GM23248 (cell line): ENCODE measurements around the gene UQCRH. TPM values are rescaled to one million over a fixed set of nuclear protein-coding genes. Genes with fewer than 3 reads are reported as not detected.

Experiments
- DNase-seq: peaks from one replicate; pipeline ENCODE4 v3.0.0-alpha.2; 2015
- H2AFZ ChIP-seq: fragments of 200-600 bp; sonication (generic); 2 replicates; pipeline ENCODE4 v1.6.1; 2016; ENCODE audit warnings: antibody characterized with exemption
- H3F3A ChIP-seq: fragments of 200-600 bp; sonication (generic); 2 replicates; pipeline ENCODE4 v1.6.1; 2016; ENCODE audit warnings: mild to moderate bottlenecking, antibody characterized with exemption, mixed run types; ENCODE audit not compliant: insufficient read depth
- H3K27ac ChIP-seq: fragments of 200-600 bp; sonication (generic); 2 replicates; pipeline ENCODE4 v1.5.1; 2016; ENCODE audit warnings: mild to moderate bottlenecking
- H3K27me3 ChIP-seq: fragments of 200-600 bp; sonication (generic); replicated peaks from 2 replicates; pipeline ENCODE4 v1.6.1; 2016; ENCODE audit warnings: mild to moderate bottlenecking; ENCODE audit not compliant: insufficient read depth
- H3K36me3 ChIP-seq: fragments of 200-600 bp; sonication (generic); 2 replicates; pipeline ENCODE4 v1.6.1; 2016; ENCODE audit warnings: low read depth, mild to moderate bottlenecking
- H3K4me1 ChIP-seq: fragments of 200-600 bp; sonication (generic); 2 replicates; pipeline ENCODE4 v1.6.1; 2016; ENCODE audit warnings: mild to moderate bottlenecking; ENCODE audit not compliant: insufficient read depth
- H3K4me2 ChIP-seq: fragments of 200-600 bp; sonication (generic); one replicate; pipeline ENCODE4 v1.6.1; 2016; ENCODE audit warnings: mild to moderate bottlenecking; ENCODE audit not compliant: unreplicated experiment
- H3K4me3 ChIP-seq: fragments of 200-600 bp; sonication (generic); 2 replicates; pipeline ENCODE4 v1.5.1; 2016; ENCODE audit warnings: mild to moderate bottlenecking
- H3K79me2 ChIP-seq: fragments of 200-600 bp; sonication (generic); 2 replicates; pipeline ENCODE4 v1.6.1; 2016; ENCODE audit warnings: mild to moderate bottlenecking; ENCODE audit not compliant: insufficient read depth
- H3K9ac ChIP-seq: fragments of 200-600 bp; sonication (generic); 2 replicates; pipeline ENCODE4 v1.6.1; 2016; ENCODE audit warnings: mild to moderate bottlenecking
- H3K9me2 ChIP-seq: fragments of 200-600 bp; sonication (generic); 2 replicates; pipeline ENCODE4 v1.6.1; 2016; ENCODE audit warnings: mixed run types, mild to moderate bottlenecking, moderate library complexity; ENCODE audit not compliant: insufficient read depth
- H3K9me3 ChIP-seq: fragments of 200-600 bp; sonication (generic); one replicate; pipeline ENCODE4 v1.6.1; 2017; ENCODE audit warnings: low read depth
- H4K20me1 ChIP-seq: fragments of 200-600 bp; sonication (generic); 2 replicates; pipeline ENCODE4 v1.6.0; 2016; ENCODE audit not compliant: insufficient read depth
- EZH2 ChIP-seq: fragments of 200-600 bp; sonication (generic); IDR thresholded peaks from 2 replicates; pipeline ENCODE4 v1.6.1; 2018; ENCODE audit warnings: antibody characterized with exemption, mild to moderate bottlenecking; ENCODE audit not compliant: insufficient read depth, poor library complexity, severe bottlenecking
- EZH2phosphoT487 ChIP-seq: fragments of 200-600 bp; sonication (generic); IDR thresholded peaks from 2 replicates; pipeline ENCODE4 v1.6.1; 2018; ENCODE audit warnings: antibody characterized with exemption, moderate library complexity, mild to moderate bottlenecking, low read depth; ENCODE audit not compliant: insufficient read depth
- WGBS, 2 experiments: methylation state at CpG; one replicate each; pipeline ENCODE4 v1.1.6; 2015 to 2017; ENCODE audit warnings: low lambda C conversion rate in 2 of 2, low coverage in 1 of 2; ENCODE audit errors: missing lambda C conversion rate in 2 of 2; 5-methylcytosine and 5-hydroxymethylcytosine counted together
- in situ Hi-C: fragments of 300-500 bp; cut with MboI; formaldehyde crosslinking; loops from 2 replicates; pipeline ENCODE4 v1.15.0; 2020
- polyA plus RNA-seq: library from polyadenylated mRNA; unstranded; fragments of >200 nt; fragmentation: Nextera tagmentation; extraction: Ambion mirVana; gene quantifications from 2 replicates; pipeline ENCODE4 v1.2.1, GENCODE V29; 2016
- total RNA-seq: library from RNA; depleted of rRNA; stranded (reverse); fragments of >200 nt; shearing (Covaris generic); gene quantifications from 2 replicates; pipeline ENCODE4 v1.2.3, GENCODE V29; 2014

UQCRH gene
- total and polyA plus RNA-seq, 2 experiments from 2014 or later: 237 to 334 TPM

- H3K36me3 ChIP-seq: peaks cover 23% of the 10 kb centered on the region
- H2AFZ ChIP-seq: peak overlapping the region; percentile 76; the same call in 1 of the 2 replicates
Measured at GRCh38 chr1:46300673-46301405, 2.7 kb upstream of the UQCRH start.

DNA sequence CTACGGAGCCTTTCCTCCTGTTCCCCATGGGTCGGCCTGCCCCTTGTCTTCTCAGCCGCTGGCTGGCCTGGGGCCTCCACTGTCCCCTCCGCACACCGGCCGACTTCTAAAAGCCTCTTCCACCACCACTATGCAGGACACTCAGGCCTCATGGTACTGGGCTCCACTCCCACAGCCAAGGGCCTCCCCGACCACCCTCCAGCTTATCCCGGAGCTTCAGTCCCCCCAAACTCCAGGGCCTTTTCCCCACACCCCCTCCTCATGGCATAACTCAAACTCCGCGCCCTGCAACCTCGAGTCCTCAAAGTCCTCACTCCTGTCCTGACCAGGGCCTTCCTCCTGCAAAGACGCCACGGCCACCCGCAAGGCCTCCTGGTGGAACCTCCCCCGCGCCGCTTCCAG is 2.1 kb upstream of the UQCRH start:
- no peaks in the 10 kb centered on the region for H3K9me2 ChIP-seq
- peak overlapping the region; percentile 100 for H3K9ac ChIP-seq
- 2 to 3% methylated on average over 7 to 17 of the region's 17 CpGs for WGBS, 2 experiments
- peak overlapping the region; percentile 76; the same call in 1 of the 2 replicates for H2AFZ ChIP-seq
- in situ Hi-C loops: no loop called here
- H3K4me3 ChIP-seq: peak overlapping the region; percentile 98
- peaks cover 17% of the 10 kb centered on the region for H3K36me3 ChIP-seq
- H3K4me1 ChIP-seq: peaks cover 19% of the 10 kb centered on the region
- H3K79me2 ChIP-seq: peaks cover 97% of the 10 kb centered on the region
- H3K27ac ChIP-seq: peak overlapping the region; percentile 97
- H3K27me3 ChIP-seq: no peaks in the 10 kb centered on the region
- H3F3A ChIP-seq: peaks cover 32% of the 10 kb centered on the region; the same call in 1 of the 2 replicates
- H3K4me2 ChIP-seq: peak overlapping the region; percentile 94
- H4K20me1 ChIP-seq: no peaks in the 10 kb centered on the region; the same call in 1 of the 2 replicates
- no peak for DNase-seq
- H3K9me3 ChIP-seq: no peaks in the 10 kb centered on the region
- TF ChIP-seq EZH2 (no peak), EZH2phosphoT487 (no peak)

More at GRCh38 chr1:46300673-46301405, 2.7 kb upstream of the UQCRH start:
- H3K9me2 ChIP-seq: no peaks in the 10 kb centered on the region
- no peaks in the 10 kb centered on the region for H3K9me3 ChIP-seq
- peak overlapping the region; percentile 94 for H3K4me2 ChIP-seq
- H4K20me1 ChIP-seq: no peaks in the 10 kb centered on the region; the same call in 1 of the 2 replicates
- peak; percentile 60 for DNase-seq
- H3K9ac ChIP-seq: peak overlapping the region; percentile 100
- peaks cover 97% of the 10 kb centered on the region for H3K79me2 ChIP-seq
- H3K27me3 ChIP-seq: no peaks in the 10 kb centered on the region
- peak overlapping the region; percentile 98 for H3K4me3 ChIP-seq
- peak overlapping the region; percentile 97 for H3K27ac ChIP-seq
- WGBS, 2 experiments: 20 to 28% methylated on average over 6 of the region's 6 CpGs
- H3K4me1 ChIP-seq: peaks cover 19% of the 10 kb centered on the region
- TF ChIP-seq EZH2 (no peak), EZH2phosphoT487 (no peak)
- in situ Hi-C loops: no loop called here
- peaks cover 32% of the 10 kb centered on the region; the same call in 1 of the 2 replicates for H3F3A ChIP-seq

DNA sequence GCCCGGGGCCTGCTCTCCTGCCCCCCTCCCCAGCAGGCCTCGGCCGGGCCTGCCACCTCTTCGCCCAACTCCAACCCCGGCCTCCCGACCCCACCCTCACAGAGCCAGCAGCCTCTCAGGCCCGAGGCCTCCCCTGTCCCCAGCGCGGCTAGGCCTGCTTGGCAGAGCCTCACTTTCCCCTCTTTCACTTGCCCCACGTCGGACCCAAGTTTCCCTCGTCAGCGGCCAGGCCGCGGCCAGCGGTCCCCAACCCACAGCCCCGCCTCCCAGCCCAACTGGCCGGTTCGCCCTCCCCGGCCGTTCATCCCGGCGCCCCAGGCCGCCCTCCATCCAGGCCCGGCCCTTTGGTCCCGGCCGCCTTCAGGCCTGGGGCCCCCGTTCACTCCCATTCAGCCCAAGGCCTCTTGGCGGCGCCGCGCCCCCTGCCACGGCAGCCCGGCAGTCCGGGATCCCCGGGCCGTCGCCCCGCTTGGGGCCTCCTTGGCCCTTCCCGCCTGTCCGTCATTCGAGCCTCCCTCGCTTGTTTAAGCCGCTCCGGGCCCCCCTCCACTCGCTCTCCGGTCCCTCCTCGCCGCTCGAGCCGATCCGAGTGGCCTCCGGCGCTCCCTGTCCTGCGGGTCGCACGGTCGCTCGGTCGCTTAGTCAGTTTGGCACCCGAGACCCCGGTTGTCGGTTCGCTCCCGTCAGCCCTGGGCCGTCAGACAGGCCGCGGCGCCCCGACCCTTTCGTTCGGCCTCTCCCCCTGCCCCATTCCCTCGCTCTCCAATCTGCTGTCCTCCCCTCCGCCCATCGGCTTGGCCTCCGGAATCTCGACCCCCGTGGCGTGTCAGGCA is 1.5 kb upstream of the UQCRH start:
- in situ Hi-C loops: no loop called here
- peak overlapping the region; percentile 97 for H3K27ac ChIP-seq
- no peaks in the 10 kb centered on the region for H3K27me3 ChIP-seq
- TF ChIP-seq EZH2: no peak
- TF ChIP-seq EZH2phosphoT487: no peak
- DNase-seq: peak; percentile 75
- 0 to 1% methylated on average over 52 to 79 of the region's 79 CpGs for WGBS, 2 experiments
- H3K36me3 ChIP-seq: peaks cover 11% of the 10 kb centered on the region
- H3K9me3 ChIP-seq: no peaks in the 10 kb centered on the region
- H4K20me1 ChIP-seq: no peaks in the 10 kb centered on the region; the same call in 1 of the 2 replicates
- peak overlapping the region; percentile 94 for H3K4me2 ChIP-seq
- peaks cover 97% of the 10 kb centered on the region for H3K79me2 ChIP-seq
- H3K4me3 ChIP-seq: peak overlapping the region; percentile 98
- no peaks in the 10 kb centered on the region for H3K9me2 ChIP-seq
- H2AFZ ChIP-seq: peak overlapping the region; percentile 76
- H3K4me1 ChIP-seq: peaks cover 19% of the 10 kb centered on the region
- H3K9ac ChIP-seq: peak overlapping the region; percentile 100
- peaks cover 32% of the 10 kb centered on the region; the same call in 1 of the 2 replicates for H3F3A ChIP-seq

DNA sequence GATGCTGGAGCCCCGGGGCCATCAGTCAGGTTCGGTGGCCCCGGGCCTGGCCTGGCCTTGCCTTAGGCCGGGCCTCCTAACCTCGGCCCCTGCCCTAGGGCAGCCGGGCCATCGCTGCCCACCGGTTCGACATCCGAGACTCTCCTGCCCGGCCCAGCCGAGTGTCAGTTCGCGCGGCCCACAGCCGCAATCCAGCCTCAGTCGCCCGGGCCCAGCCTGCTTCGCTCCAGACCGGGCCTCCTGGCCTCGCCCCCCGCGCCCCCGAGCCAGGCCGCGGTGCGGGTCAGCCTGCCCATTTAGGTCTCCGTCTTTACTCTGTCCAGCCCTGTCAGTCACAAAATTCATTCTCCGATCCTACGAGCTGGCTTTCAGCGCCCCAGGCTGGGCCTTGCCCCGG is 859 bp upstream of the UQCRH start:
- Histone ChIP-seq H3K4me2 (peak overlapping the region; percentile 94), H4K20me1 (no peaks in the 10 kb centered on the region; the same call in 1 of the 2 replicates), H3F3A (peaks cover 32% of the 10 kb centered on the region; the same call in 1 of the 2 replicates), H3K9me3 (no peaks in the 10 kb centered on the region), H3K27ac (peak overlapping the region; percentile 97), H2AFZ (peak overlapping the region; percentile 76), H3K4me1 (peaks cover 23% of the 10 kb centered on the region), H3K79me2 (peaks cover 97% of the 10 kb centered on the region), H3K4me3 (peak overlapping the region; percentile 98), H3K36me3 (peaks cover 5% of the 10 kb centered on the region; the same call in 1 of the 2 replicates), H3K27me3 (no peaks in the 10 kb centered on the region), H3K9me2 (no peaks in the 10 kb centered on the region), H3K9ac (peak overlapping the region; percentile 100)
- no peak for TF ChIP-seq EZH2
- TF ChIP-seq EZH2phosphoT487: no peak
- 0 to 1% methylated on average over 22 to 26 of the region's 32 CpGs for WGBS, 2 experiments
- peak; percentile 64 for DNase-seq
- in situ Hi-C loops: no loop called here
